Stimulated activated naive CD8-positive, alpha-beta T cell treated with anti-CD3 and anti-CD28 coated beads, Interleukin-15, Interleukin-2, amounts not matched to agents 100 ng/mL and 50 ng/mL, for 24 hours (primary cell): ENCODE data around the gene PYY.

ENCODE experiments used
- H3K27ac Mint-ChIP-seq: one replicate; pipeline ENCODE4 v1.8.0; 2021; ENCODE audit warnings: mild to moderate bottlenecking, mixed read lengths
- H3K27me3 Mint-ChIP-seq: one replicate; pipeline ENCODE4 v1.8.0; 2021; ENCODE audit warnings: mixed read lengths
- H3K36me3 Mint-ChIP-seq: one replicate; pipeline ENCODE4 v1.8.0; 2021; ENCODE audit warnings: low read depth, mixed read lengths
- H3K4me1 Mint-ChIP-seq: one replicate; pipeline ENCODE4 v1.8.0; 2021; ENCODE audit warnings: low read depth, mixed read lengths
- H3K4me3 Mint-ChIP-seq: one replicate; pipeline ENCODE4 v1.8.0; 2021; ENCODE audit warnings: mild to moderate bottlenecking, mixed read lengths
- H3K9me3 Mint-ChIP-seq: one replicate; pipeline ENCODE4 v1.8.0; 2021; ENCODE audit warnings: mixed read lengths

Gene PYY

DNA sequence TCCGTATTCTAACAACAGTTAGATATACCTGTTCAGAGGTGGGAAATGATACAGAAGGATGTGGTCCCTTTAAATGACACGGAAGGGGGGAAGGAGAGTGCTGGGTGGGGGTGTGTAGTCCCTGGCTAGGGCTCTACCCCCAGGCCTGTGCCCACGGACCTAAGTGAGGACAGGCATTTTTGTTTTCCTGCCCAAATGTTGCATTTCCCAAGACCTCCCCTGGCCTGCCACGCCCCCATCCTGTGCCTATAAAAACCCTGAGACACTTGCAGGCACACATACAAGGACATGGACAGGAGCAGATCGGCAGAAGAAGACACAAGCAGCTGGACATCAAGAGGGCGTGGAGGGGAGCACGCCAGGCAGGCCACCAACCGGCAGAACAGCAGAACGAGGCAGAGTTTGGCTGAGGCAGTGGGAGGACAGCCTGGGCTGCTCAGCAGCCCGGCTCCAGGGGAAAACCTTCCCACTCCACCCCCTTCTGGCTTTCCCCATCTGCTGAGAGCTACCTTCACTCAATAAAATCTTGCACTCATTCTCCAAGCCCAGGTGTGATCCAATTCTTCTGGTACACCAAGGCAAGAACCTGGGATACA, 33.1 kb downstream of the PYY start:
- Mint-ChIP-seq H3K36me3 (no peaks in the 10 kb centered on the region), H3K4me1 (peaks cover 17% of the 10 kb centered on the region), H3K9me3 (peaks cover 4% of the 10 kb centered on the region), H3K27me3 (peaks cover 7% of the 10 kb centered on the region), H3K27ac (no peak overlapping the region), H3K4me3 (no peak overlapping the region)

- peak overlapping the region; percentile 61 for H3K4me3 Mint-ChIP-seq
- peaks cover 7% of the 10 kb centered on the region for H3K27me3 Mint-ChIP-seq
- H3K4me1 Mint-ChIP-seq, result peaks cover 17% of the 10 kb centered on the region
- H3K9me3 Mint-ChIP-seq, result peaks cover 4% of the 10 kb centered on the region
- H3K36me3 Mint-ChIP-seq, result no peaks in the 10 kb centered on the region
- H3K27ac Mint-ChIP-seq, result no peak overlapping the region
Observed at GRCh38 chr17:43918026-43918389, 35.7 kb downstream of the PYY start.

DNA sequence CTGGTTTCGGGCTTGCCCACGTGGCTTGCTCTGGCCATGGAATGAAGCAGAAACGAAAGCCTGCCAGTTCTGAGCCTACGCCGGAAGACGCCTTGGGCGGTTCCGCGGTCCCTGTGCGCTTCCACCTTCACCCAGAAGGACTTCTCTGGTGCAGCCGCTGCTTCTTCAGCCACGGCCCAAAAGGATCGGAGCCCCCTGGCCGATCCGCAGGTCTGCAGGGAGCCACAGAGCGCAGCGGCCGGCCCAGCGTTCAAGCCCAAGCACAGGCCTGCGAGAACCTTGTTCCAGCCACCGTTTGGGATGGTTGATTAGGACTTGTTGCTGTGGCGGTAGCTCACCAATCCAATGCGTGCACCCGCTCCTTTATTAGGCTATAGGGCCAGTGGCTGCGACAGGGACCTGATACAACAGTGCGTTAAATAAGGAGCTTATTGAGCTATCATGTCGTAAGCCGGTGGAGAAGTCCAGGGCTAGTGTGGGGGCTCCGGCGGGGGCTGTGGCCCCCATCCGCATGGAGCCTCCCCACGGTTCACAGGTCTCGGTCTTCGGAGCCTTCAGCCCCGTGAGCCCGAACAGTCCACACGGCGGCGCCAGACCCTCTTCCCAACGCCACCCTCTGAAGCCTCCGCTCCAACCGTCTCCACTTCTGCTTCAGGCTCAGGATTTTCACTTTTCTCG, 36.3 kb downstream of the PYY start:
- Mint-ChIP-seq H3K4me3 (peak overlapping the region; percentile 61), H3K27me3 (peaks cover 6% of the 10 kb centered on the region), H3K36me3 (no peaks in the 10 kb centered on the region), H3K9me3 (peaks cover 4% of the 10 kb centered on the region), H3K4me1 (peaks cover 17% of the 10 kb centered on the region), H3K27ac (no peak overlapping the region)

DNA sequence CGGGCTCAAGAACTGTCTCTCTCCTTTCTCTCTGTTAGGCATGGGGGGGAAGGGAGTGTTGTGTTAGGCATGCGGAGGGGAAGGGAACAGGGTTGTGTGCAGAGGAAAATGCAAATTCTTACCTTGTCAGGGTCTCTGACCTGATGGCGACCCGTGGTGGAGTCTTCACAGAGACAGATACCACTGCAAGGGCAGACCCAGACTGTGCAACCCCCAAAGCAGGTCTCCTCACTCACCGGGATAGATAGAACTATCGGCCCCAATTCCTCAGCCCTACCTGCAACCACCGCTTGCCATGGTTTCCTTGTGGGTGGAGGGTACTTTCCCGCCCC, 36.8 kb downstream of the PYY start:
- H3K4me1 Mint-ChIP-seq, result peaks cover 17% of the 10 kb centered on the region
- peaks cover 4% of the 10 kb centered on the region for H3K27me3 Mint-ChIP-seq
- H3K36me3 Mint-ChIP-seq, result no peaks in the 10 kb centered on the region
- H3K9me3 Mint-ChIP-seq, result peaks cover 4% of the 10 kb centered on the region
- H3K27ac Mint-ChIP-seq, result no peak overlapping the region
- peak overlapping the region; percentile 61 for H3K4me3 Mint-ChIP-seq

GRCh38 chr17:43916385-43916784, 37.4 kb downstream of the PYY start:
- peaks cover 17% of the 10 kb centered on the region for H3K4me1 Mint-ChIP-seq
- peaks cover 4% of the 10 kb centered on the region for H3K9me3 Mint-ChIP-seq
- peaks cover 4% of the 10 kb centered on the region for H3K27me3 Mint-ChIP-seq
- H3K36me3 Mint-ChIP-seq, result no peaks in the 10 kb centered on the region
- no peak overlapping the region for H3K27ac Mint-ChIP-seq
- H3K4me3 Mint-ChIP-seq, result no peak overlapping the region

- Mint-ChIP-seq H3K27ac (no peak overlapping the region), H3K36me3 (no peaks in the 10 kb centered on the region), H3K4me1 (peaks cover 17% of the 10 kb centered on the region), H3K9me3 (peaks cover 4% of the 10 kb centered on the region), H3K4me3 (no peak overlapping the region), H3K27me3 (peaks cover 4% of the 10 kb centered on the region)
Observed at GRCh38 chr17:43915559-43915958, 38.2 kb downstream of the PYY start.

DNA sequence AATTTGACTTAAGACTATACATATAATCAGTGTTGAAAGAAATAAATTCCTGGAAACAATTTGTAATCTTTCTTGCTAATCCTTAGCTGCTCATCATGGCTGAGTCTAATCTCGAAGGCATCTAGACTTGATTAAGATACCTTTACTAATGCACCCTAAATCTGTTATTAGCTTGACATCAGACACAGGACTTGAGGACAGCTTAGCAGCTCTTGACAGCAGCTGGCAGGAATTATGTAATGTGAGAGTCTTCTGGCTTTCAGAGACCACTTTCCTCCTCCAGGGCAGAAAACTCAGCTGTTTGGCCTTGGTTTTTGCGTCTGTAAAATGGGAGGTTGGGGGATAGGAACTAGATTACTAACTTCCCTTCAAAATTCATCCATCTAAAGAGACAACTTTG, 39.3 kb downstream of the PYY start:
- Mint-ChIP-seq H3K27me3 (peaks cover 4% of the 10 kb centered on the region), H3K4me3 (no peak overlapping the region), H3K36me3 (no peaks in the 10 kb centered on the region), H3K4me1 (peaks cover 17% of the 10 kb centered on the region), H3K27ac (no peak overlapping the region), H3K9me3 (peaks cover 4% of the 10 kb centered on the region)

DNA sequence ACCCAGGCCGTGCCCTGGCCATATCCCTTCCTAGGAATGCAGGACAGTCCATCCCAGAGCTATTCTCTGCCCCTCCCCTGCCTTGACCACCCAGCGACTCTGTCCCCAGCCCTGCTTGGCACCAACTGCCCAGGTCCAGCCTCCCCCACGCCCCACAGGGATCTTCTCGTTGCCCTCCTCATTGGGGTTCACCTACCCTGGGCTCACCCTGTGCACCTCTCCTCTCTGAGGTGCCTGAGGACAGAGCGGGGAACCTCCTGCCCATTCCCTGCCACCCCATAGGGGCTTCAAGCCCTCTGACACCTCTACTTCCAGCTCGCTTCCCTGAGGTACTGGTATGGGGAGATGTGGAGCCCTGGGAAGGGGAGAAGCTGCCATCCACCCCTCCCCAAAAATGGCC, 40.2 kb downstream of the PYY start:
- H3K36me3 Mint-ChIP-seq, result no peaks in the 10 kb centered on the region
- H3K4me1 Mint-ChIP-seq, result peaks cover 17% of the 10 kb centered on the region
- peaks cover 4% of the 10 kb centered on the region for H3K9me3 Mint-ChIP-seq
- H3K4me3 Mint-ChIP-seq, result no peak overlapping the region
- H3K27ac Mint-ChIP-seq, result no peak overlapping the region
- H3K27me3 Mint-ChIP-seq, result no peaks in the 10 kb centered on the region

- H3K27me3 Mint-ChIP-seq, result peaks cover 7% of the 10 kb centered on the region
- peaks cover 4% of the 10 kb centered on the region for H3K9me3 Mint-ChIP-seq
- no peak overlapping the region for H3K27ac Mint-ChIP-seq
- no peaks in the 10 kb centered on the region for H3K36me3 Mint-ChIP-seq
- H3K4me3 Mint-ChIP-seq, result no peak overlapping the region
- peaks cover 17% of the 10 kb centered on the region for H3K4me1 Mint-ChIP-seq
Observed at GRCh38 chr17:43912635-43913304, 41.0 kb downstream of the PYY start.

DNA sequence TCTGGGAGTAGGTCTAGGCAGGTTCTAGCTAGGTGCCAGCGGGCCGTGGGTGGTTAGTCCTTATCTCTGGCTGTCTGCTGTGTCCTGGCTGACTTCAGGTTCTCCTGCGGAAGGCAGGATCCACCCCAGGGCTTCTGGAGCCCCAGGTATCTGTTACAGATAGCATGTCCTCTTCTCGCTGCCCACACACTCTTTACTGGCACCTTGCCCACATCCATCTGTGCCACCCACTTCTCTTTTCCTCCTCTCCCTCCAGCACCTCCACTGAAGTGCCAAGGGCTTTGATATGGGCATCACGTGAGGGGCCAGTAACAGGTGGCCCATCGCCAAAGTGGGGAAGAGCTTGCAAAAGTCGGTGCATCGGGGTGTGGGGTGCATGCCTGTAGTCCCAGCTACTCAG, 41.8 kb downstream of the PYY start:
- Mint-ChIP-seq H3K4me1 (peaks cover 9% of the 10 kb centered on the region), H3K9me3 (peaks cover 4% of the 10 kb centered on the region), H3K36me3 (no peaks in the 10 kb centered on the region), H3K27me3 (peaks cover 7% of the 10 kb centered on the region), H3K4me3 (no peak overlapping the region), H3K27ac (no peak overlapping the region)

DNA sequence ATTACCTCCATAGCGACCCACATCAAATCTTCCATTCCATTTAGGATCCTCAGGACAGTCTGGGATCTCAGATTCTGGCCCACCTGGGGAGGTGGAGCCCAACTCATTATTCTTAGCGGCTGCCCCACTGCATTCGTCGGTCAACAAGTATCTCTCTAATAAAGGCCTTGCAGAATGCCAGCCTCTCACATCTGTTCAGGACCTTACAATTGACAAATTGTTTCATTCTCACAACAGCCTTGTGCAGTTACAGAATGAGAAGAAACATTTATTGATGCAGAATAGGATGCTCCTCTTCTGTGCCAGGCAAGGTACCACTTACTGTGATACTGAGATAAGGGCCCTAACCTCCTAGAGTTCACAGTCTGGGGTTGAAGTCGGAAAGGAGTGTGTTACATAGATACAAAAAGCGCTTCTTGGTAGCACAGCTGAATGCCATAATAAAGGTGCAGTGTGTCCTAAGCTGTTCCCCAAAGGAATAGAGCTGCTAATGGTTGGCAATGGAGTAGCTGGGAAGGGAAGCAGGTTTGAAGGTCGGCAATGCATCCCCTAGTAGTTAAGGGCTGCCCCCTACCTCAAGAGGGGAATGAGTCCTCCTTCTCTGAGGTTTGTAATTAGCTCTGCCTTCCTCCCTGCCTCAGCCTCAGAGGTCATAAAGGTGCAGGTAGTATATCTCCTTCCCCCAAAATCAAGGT, 44.1 kb downstream of the PYY start:
- no peak overlapping the region for H3K4me3 Mint-ChIP-seq
- peaks cover 17% of the 10 kb centered on the region for H3K27me3 Mint-ChIP-seq
- H3K9me3 Mint-ChIP-seq, result no peaks in the 10 kb centered on the region
- no peak overlapping the region for H3K27ac Mint-ChIP-seq
- H3K36me3 Mint-ChIP-seq, result no peaks in the 10 kb centered on the region
- peaks cover 9% of the 10 kb centered on the region for H3K4me1 Mint-ChIP-seq

DNA sequence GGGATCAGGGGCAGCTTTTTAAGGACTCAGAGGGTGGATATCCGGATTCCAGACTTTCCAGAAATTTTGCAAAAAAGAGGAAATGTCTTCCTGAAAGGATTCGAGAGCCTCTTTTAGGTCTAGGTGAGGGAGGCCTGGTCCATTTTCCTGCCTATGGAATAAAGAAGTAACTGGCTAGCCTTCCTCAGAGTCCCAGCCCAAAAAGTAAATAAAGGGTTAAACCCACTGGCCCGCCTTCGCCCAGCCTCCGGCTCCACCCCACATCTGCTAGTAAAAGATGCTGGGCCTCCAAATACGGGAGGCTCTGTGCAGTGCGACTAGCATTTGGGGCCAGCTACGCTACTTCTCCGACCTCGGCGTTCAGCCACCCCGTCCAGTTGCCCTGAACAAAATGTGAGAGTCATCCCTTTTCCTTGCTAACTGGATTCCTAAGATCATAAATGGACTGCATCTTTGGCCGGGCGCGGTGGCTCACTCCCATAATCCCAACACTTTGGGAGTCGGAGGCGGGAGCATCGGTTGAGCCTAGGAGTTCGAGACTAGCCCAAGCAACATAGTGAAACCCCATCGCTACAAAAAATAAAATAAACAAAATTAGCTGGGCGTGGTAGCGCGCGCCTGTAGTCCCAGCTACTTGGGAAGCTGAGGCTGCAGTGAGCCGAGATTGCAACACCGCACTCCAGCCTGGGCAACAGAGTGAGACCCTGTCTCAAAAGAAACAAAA, 45.6 kb downstream of the PYY start:
- Mint-ChIP-seq H3K9me3 (no peaks in the 10 kb centered on the region), H3K27me3 (peaks cover 26% of the 10 kb centered on the region), H3K36me3 (no peaks in the 10 kb centered on the region), H3K27ac (no peak overlapping the region), H3K4me3 (no peak overlapping the region), H3K4me1 (peaks cover 9% of the 10 kb centered on the region)

- Mint-ChIP-seq H3K36me3 (no peaks in the 10 kb centered on the region), H3K27me3 (peaks cover 26% of the 10 kb centered on the region), H3K4me1 (peaks cover 9% of the 10 kb centered on the region), H3K4me3 (peak within 1 kb of the TSS; percentile 47), H3K9me3 (no peaks in the 10 kb centered on the region), H3K27ac (no peak within 1 kb of the TSS)
Observed at GRCh38 chr17:43907425-43907981, 46.2 kb downstream of the PYY start, which contains the start of gene MPP2. Gene MPP2, minus strand, starts transcription at chr17:43907536. Its CDS starts 3,076 bp downstream, at chr17:43904460.

DNA sequence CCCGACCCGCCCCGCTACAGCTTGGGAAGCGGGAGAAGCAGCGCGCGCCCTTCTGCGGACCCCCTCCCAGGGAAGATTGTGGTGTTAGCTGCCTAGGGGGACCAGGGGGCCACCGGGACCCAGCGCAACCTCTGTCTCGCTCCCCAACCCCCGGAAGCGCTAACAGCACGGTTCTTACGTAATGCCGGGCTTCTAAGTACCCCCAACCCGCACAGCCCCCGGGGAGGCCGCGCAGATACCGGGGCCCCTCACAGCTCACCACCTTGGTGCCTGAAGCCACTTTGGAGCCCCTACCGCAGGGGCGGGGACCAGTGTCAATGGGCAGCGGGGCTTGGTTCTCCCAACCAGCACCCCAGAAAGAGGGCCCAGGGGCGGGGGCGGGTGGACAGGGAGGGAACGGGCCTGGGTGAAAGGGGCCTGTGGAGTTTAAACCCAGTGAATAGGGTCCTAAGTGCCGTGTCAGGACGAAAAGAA, 46.8 kb downstream of the PYY start:
- Mint-ChIP-seq H3K27me3 (peaks cover 26% of the 10 kb centered on the region), H3K4me3 (peak overlapping the region; percentile 47), H3K9me3 (no peaks in the 10 kb centered on the region), H3K27ac (no peak overlapping the region), H3K36me3 (no peaks in the 10 kb centered on the region), H3K4me1 (peaks cover 9% of the 10 kb centered on the region)
